ENCODE data around the gene XRRA1. TPM values are rescaled to one million over a fixed set of nuclear protein-coding genes. Genes with fewer than 3 reads are reported as not detected.

The XRRA1 gene
- polyA plus RNA-seq, 3 donors from 2014 or later: 3.4 to 10.6 (median 7.2) TPM

GRCh38 chr11:74849525-74850391 is 99.1 kb downstream of the XRRA1 start:
- H3K27ac Mint-ChIP-seq: no peak overlapping the region
- H3K4me1 Mint-ChIP-seq: peaks cover 33 to 39% of the 10 kb centered on the region in 2 donors
- peaks cover 13 to 34% (median 30%) of the 10 kb centered on the region in 3 donors for H3K36me3 Mint-ChIP-seq
- no peak for DNase-seq
- no peaks in the 10 kb centered on the region for H3K9me3 Mint-ChIP-seq
- peaks cover 0 to 2% (median 0%) of the 10 kb centered on the region in 3 donors for H3K27me3 Mint-ChIP-seq (ENCODE audit: low read depth in 3 of 3)
- H3K4me3 Mint-ChIP-seq: no peak overlapping the region

- Mint-ChIP-seq H3K9me3 (no peaks in the 10 kb centered on the region), H3K4me1 (peaks cover 30 to 34% of the 10 kb centered on the region in 2 donors), H3K4me3 (peak overlapping the region in 2 of 5 donors; percentile 69 to 77), H3K27ac (peak overlapping the region in 3 of 6 donors; percentile 22 to 42 (median 25)), H3K27me3 (ENCODE audit: low read depth in 3 of 3) (peaks cover 0 to 2% (median 2%) of the 10 kb centered on the region in 3 donors), H3K36me3 (peaks cover 16 to 31% (median 24%) of the 10 kb centered on the region in 3 donors)
- no peak for DNase-seq
Measured at GRCh38 chr11:74847895-74848294, 101.0 kb downstream of the XRRA1 start.

GRCh38 chr11:74847395-74847794 is 101.5 kb downstream of the XRRA1 start:
- H3K27ac Mint-ChIP-seq: peak overlapping the region; percentile 22 to 79 (median 52)
- H3K4me1 Mint-ChIP-seq: peaks cover 26 to 34% of the 10 kb centered on the region in 2 donors
- H3K36me3 Mint-ChIP-seq: peaks cover 11 to 26% (median 19%) of the 10 kb centered on the region in 3 donors
- H3K9me3 Mint-ChIP-seq: no peaks in the 10 kb centered on the region
- H3K4me3 Mint-ChIP-seq: peak overlapping the region; percentile 42 to 77 (median 70)
- no peak for DNase-seq
- peaks cover 0 to 2% (median 2%) of the 10 kb centered on the region in 3 donors for H3K27me3 Mint-ChIP-seq (ENCODE audit: low read depth in 3 of 3)

GRCh38 chr11:74846770-74847169 is 102.1 kb downstream of the XRRA1 start:
- Mint-ChIP-seq H3K4me3 (peak overlapping the region in 3 of 5 donors; percentile 40 to 77 (median 75)), H3K9me3 (no peaks in the 10 kb centered on the region), H3K4me1 (peaks cover 26 to 34% of the 10 kb centered on the region in 2 donors), H3K36me3 (peaks cover 8 to 22% (median 16%) of the 10 kb centered on the region in 3 donors), H3K27ac (peak overlapping the region in 1 of 6 donors; percentile 86), H3K27me3 (ENCODE audit: low read depth in 3 of 3) (peaks cover 0 to 2% (median 1%) of the 10 kb centered on the region in 3 donors)
- no peak for DNase-seq

GRCh38 chr11:74845978-74846517 is 102.8 kb downstream of the XRRA1 start:
- Mint-ChIP-seq H3K27ac (peak overlapping the region in 1 of 6 donors; percentile 53), H3K27me3 (ENCODE audit: low read depth in 3 of 3) (peaks cover 0 to 2% (median 0%) of the 10 kb centered on the region in 3 donors), H3K36me3 (peaks cover 13 to 29% (median 14%) of the 10 kb centered on the region in 3 donors), H3K4me1 (peaks cover 26 to 34% of the 10 kb centered on the region in 2 donors), H3K9me3 (no peaks in the 10 kb centered on the region), H3K4me3 (peak overlapping the region in 1 of 5 donors; percentile 5)
- no peak for DNase-seq

GRCh38 chr11:74844865-74845264 is 104.0 kb downstream of the XRRA1 start:
- Mint-ChIP-seq H3K4me1 (peaks cover 26 to 41% of the 10 kb centered on the region in 2 donors), H3K9me3 (no peaks in the 10 kb centered on the region), H3K36me3 (peaks cover 8 to 35% (median 19%) of the 10 kb centered on the region in 3 donors), H3K27ac (peak overlapping the region in 1 of 6 donors; percentile 50), H3K4me3 (no peak overlapping the region), H3K27me3 (ENCODE audit: low read depth in 3 of 3) (peaks cover 0 to 2% (median 0%) of the 10 kb centered on the region in 3 donors)
- DNase-seq: no peak

- Mint-ChIP-seq H3K4me3 (no peak overlapping the region), H3K4me1 (peaks cover 28 to 41% of the 10 kb centered on the region in 2 donors), H3K36me3 (peaks cover 6 to 35% (median 19%) of the 10 kb centered on the region in 3 donors), H3K27me3 (ENCODE audit: low read depth in 3 of 3) (peaks cover 0 to 2% (median 0%) of the 10 kb centered on the region in 3 donors), H3K9me3 (no peaks in the 10 kb centered on the region), H3K27ac (peak overlapping the region in 1 of 6 donors; percentile 62)
- DNase-seq: no peak
Measured at GRCh38 chr11:74844072-74844471, 104.8 kb downstream of the XRRA1 start.

- H3K27me3 Mint-ChIP-seq (ENCODE audit: low read depth in 3 of 3): peaks cover 0 to 2% (median 0%) of the 10 kb centered on the region in 3 donors
Measured at GRCh38 chr11:74842967-74843366, 105.9 kb downstream of the XRRA1 start.

GRCh38 chr11:74840486-74840885 is 108.4 kb downstream of the XRRA1 start:
- peaks cover 10 to 47% (median 28%) of the 10 kb centered on the region in 3 donors for H3K36me3 Mint-ChIP-seq
- no peaks in the 10 kb centered on the region for H3K9me3 Mint-ChIP-seq
- H3K27ac Mint-ChIP-seq: peak overlapping the region in 2 of 6 donors; percentile 52 to 80
- no peak overlapping the region for H3K4me3 Mint-ChIP-seq
- peaks cover 0 to 2% (median 0%) of the 10 kb centered on the region in 3 donors for H3K27me3 Mint-ChIP-seq (ENCODE audit: low read depth in 3 of 3)
- DNase-seq: no peak
- H3K4me1 Mint-ChIP-seq: peaks cover 21 to 33% of the 10 kb centered on the region in 2 donors

More at GRCh38 chr11:74842967-74843366, 105.9 kb downstream of the XRRA1 start:
- no peak for DNase-seq
- no peaks in the 10 kb centered on the region for H3K9me3 Mint-ChIP-seq
- H3K4me1 Mint-ChIP-seq: peaks cover 34 to 43% of the 10 kb centered on the region in 2 donors
- no peak overlapping the region for H3K27ac Mint-ChIP-seq
- H3K4me3 Mint-ChIP-seq: no peak overlapping the region
- H3K36me3 Mint-ChIP-seq: peaks cover 6 to 33% (median 19%) of the 10 kb centered on the region in 3 donors

GRCh38 chr11:74839971-74840370 is 108.9 kb downstream of the XRRA1 start:
- DNase-seq: no peak
- Mint-ChIP-seq H3K36me3 (peaks cover 14 to 47% (median 28%) of the 10 kb centered on the region in 3 donors), H3K27ac (peak overlapping the region in 2 of 6 donors; percentile 55 to 80), H3K4me3 (no peak overlapping the region), H3K4me1 (peaks cover 19 to 30% of the 10 kb centered on the region in 2 donors), H3K27me3 (ENCODE audit: low read depth in 3 of 3) (peaks cover 0 to 2% (median 0%) of the 10 kb centered on the region in 3 donors), H3K9me3 (no peaks in the 10 kb centered on the region)

GRCh38 chr11:74839446-74839845 is 109.4 kb downstream of the XRRA1 start:
- H3K4me1 Mint-ChIP-seq: peaks cover 19 to 30% of the 10 kb centered on the region in 2 donors
- peaks cover 14 to 51% (median 31%) of the 10 kb centered on the region in 3 donors for H3K36me3 Mint-ChIP-seq

GRCh38 chr11:74838188-74838587 is 110.7 kb downstream of the XRRA1 start:
- Mint-ChIP-seq H3K27ac (peak overlapping the region in 5 of 6 donors; percentile 7 to 51 (median 41)), H3K27me3 (ENCODE audit: low read depth in 3 of 3) (no peaks in the 10 kb centered on the region), H3K4me3 (no peak overlapping the region), H3K9me3 (no peaks in the 10 kb centered on the region), H3K36me3 (peaks cover 14 to 46% (median 33%) of the 10 kb centered on the region in 3 donors), H3K4me1 (peaks cover 18 to 37% of the 10 kb centered on the region in 2 donors)
- no peak for DNase-seq

More at GRCh38 chr11:74839446-74839845, 109.4 kb downstream of the XRRA1 start:
- Mint-ChIP-seq H3K4me3 (no peak overlapping the region), H3K9me3 (no peaks in the 10 kb centered on the region), H3K27ac (peak overlapping the region in 3 of 6 donors; percentile 2 to 34 (median 12)), H3K27me3 (ENCODE audit: low read depth in 3 of 3) (peaks cover 0 to 2% (median 0%) of the 10 kb centered on the region in 3 donors)
- DNase-seq: no peak

GRCh38 chr11:74837191-74837590 is 111.7 kb downstream of the XRRA1 start:
- no peaks in the 10 kb centered on the region for H3K9me3 Mint-ChIP-seq
- H3K27ac Mint-ChIP-seq: peak overlapping the region in 1 of 6 donors; percentile 31
- no peak for DNase-seq
- no peak overlapping the region for H3K4me3 Mint-ChIP-seq
- H3K4me1 Mint-ChIP-seq: peaks cover 18 to 45% of the 10 kb centered on the region in 2 donors
- H3K36me3 Mint-ChIP-seq: peaks cover 22 to 46% (median 39%) of the 10 kb centered on the region in 3 donors
- H3K27me3 Mint-ChIP-seq (ENCODE audit: low read depth in 3 of 3): no peaks in the 10 kb centered on the region
